AG04450 (cell line): ENCODE results near the gene MTMR10. TPM values are rescaled to one million over a fixed set of nuclear protein-coding genes. Genes with fewer than 3 reads are reported as not detected.

ENCODE experiments used
- CTCF ChIA-PET: fragments of 300-600, 350-600 bp; formaldehyde crosslinking; extraction: SDS; loops from one replicate; lab custom pipeline; 2022; ENCODE audit warnings: antibody characterized with exemption, inconsistent platforms; lab: Charles Lee
- POLR2A ChIA-PET: fragments of 350-600 bp; formaldehyde crosslinking; extraction: SDS; loops from one replicate; lab custom pipeline; 2021; ENCODE audit warnings: antibody characterized with exemption, inconsistent platforms; lab: Yijun Ruan, JAX
- DNase-seq: peaks from one replicate; pipeline ENCODE4 v3.0.0-alpha.2; 2011; ENCODE audit warnings: low read depth, low spot score
- H3K27ac ChIP-seq: one replicate; pipeline ENCODE4 v1.5.1; 2012; ENCODE audit warnings: low read depth, low read length, control low read depth
- H3K27me3 ChIP-seq: one replicate; pipeline ENCODE4 v1.6.0; 2012; ENCODE audit warnings: low read length; ENCODE audit not compliant: control insufficient read depth, insufficient read depth
- H3K4me3 ChIP-seq: 2 replicates; pipeline ENCODE4 v1.5.1; 2011; ENCODE audit warnings: mild to moderate bottlenecking, low read depth, low read length, control low read depth
- H3K9me3 ChIP-seq: 2 replicates; pipeline ENCODE4 v1.5.1; 2012; ENCODE audit warnings: low read length; ENCODE audit not compliant: control insufficient read depth, insufficient read depth
- polyA plus RNA-seq: library from polyadenylated mRNA; depleted of rRNA; stranded (reverse); fragments of >200 nt; gene quantifications from 2 replicates; pipeline ENCODE4 v1.2.3, GENCODE V29; 2011
- TF ChIP-seq, protein P1 (sequence below): IDR thresholded peaks from 2 replicates; pipeline ENCODE4 v1.5.1; 2011; ENCODE audit warnings: low read depth, low read length, control low read depth, inconsistent platforms

Gene MTMR10
- polyA plus RNA-seq, 1 experiment = 17.7 TPM

DNA sequence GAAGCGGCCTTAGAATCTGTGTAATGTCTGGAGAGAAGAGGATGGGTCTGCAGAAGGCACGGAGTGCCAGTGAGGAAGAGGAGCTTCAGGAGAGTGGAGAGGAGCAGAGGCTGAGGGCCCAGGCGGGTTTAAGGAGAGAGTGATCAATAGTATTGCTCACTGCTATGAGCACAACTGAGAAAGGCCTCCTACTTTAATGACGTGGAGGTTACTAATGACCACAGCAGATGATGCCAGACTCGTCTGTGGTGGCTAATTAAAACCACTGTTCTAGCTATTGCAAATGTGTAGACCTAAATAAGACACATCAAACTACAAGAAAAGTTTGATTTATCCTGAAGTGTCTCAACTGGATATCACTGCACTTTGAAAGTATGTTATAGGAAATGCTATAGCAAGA lies 33.2 kb downstream of the MTMR10 start:
- H3K4me3 ChIP-seq = no peak overlapping the region
- TF ChIP-seq, protein P1, sequence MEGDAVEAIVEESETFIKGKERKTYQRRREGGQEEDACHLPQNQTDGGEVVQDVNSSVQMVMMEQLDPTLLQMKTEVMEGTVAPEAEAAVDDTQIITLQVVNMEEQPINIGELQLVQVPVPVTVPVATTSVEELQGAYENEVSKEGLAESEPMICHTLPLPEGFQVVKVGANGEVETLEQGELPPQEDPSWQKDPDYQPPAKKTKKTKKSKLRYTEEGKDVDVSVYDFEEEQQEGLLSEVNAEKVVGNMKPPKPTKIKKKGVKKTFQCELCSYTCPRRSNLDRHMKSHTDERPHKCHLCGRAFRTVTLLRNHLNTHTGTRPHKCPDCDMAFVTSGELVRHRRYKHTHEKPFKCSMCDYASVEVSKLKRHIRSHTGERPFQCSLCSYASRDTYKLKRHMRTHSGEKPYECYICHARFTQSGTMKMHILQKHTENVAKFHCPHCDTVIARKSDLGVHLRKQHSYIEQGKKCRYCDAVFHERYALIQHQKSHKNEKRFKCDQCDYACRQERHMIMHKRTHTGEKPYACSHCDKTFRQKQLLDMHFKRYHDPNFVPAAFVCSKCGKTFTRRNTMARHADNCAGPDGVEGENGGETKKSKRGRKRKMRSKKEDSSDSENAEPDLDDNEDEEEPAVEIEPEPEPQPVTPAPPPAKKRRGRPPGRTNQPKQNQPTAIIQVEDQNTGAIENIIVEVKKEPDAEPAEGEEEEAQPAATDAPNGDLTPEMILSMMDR = no peak
- no peaks in the 10 kb centered on the region; the same call in 1 of the 2 replicates for H3K9me3 ChIP-seq
- POLR2A ChIA-PET = no interaction called here
- no peak overlapping the region for H3K27ac ChIP-seq
- no peaks in the 10 kb centered on the region for H3K27me3 ChIP-seq
- no peak for DNase-seq
- CTCF ChIA-PET = no interaction called here

DNA sequence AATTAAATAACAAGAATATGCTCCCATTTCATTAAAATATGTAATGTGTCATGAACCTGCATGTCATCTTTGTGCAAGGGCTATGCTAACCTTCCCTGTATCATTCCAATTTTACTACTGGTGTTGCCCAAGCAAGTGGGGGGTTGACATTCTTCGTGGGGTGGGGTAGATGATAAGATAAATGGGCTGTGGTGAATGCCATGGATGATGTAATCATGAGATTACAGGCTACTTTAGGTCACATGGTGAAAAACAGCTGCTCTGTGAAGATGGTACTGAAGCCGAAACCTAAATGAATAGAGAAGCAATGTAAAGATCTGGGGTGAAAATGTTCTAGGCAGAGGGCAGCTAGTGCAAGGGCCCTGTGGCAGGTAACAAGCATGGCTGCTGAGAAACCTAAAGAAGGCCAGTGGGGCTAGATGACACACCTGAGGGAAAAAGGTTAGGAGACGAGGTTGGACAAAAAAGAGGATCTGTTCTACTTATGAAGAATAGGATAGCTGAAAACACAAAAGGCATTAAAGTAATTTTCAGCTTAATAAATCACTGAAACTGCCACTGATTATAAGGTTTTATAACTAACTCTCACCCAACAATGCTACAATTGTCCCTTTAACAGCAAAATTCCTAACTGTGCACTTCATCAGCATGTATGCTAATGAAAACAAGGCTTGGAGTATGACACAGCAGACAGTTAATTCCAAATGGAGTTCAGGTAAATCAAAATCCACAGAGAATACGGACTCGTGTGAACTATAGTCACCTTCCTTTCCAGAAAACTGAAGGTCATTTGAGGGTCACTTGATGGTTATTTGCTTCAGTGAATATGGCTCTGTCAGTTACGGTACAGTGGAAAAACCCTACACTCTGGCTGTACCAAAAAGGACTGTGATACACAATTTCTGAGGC lies 35.0 kb downstream of the MTMR10 start:
- Histone ChIP-seq H3K9me3 (no peaks in the 10 kb centered on the region; the same call in 1 of the 2 replicates), H3K27ac (no peak overlapping the region), H3K4me3 (no peak overlapping the region), H3K27me3 (no peaks in the 10 kb centered on the region)
- CTCF ChIA-PET = no interaction called here
- no peak for DNase-seq
- TF ChIP-seq, protein P1 = no peak
- POLR2A ChIA-PET = no interaction called here

DNA sequence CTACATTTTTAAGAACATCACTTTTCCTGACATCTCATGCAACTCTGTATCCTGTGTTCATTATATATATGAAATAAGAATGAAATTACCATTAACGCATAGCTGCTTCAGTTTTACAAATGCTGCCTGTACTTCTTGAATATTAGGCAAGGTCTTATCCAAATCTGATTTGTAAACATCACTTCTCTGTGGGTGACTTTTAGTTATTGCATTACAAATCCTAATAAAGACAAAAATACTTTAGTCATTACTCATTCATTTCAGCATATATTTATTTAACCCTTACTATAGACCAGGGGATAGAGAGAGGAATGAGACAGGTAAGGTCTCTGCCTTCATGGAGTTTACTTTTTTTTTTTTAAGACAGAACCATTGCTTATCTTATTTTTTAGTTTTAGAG lies 36.8 kb downstream of the MTMR10 start:
- ChIA-PET CTCF (interaction anchor here (1.7 kb wide), 1 partner anchor 175 kb away, joined by 7 read pairs; no protein-coding TSS in a partner anchor), POLR2A (interaction anchor here (2.0 kb wide), 1 partner anchor 37 kb away, joined by 8 read pairs; the partner anchor contains the start of gene MTMR10)
- no peak overlapping the region for H3K27ac ChIP-seq

DNA sequence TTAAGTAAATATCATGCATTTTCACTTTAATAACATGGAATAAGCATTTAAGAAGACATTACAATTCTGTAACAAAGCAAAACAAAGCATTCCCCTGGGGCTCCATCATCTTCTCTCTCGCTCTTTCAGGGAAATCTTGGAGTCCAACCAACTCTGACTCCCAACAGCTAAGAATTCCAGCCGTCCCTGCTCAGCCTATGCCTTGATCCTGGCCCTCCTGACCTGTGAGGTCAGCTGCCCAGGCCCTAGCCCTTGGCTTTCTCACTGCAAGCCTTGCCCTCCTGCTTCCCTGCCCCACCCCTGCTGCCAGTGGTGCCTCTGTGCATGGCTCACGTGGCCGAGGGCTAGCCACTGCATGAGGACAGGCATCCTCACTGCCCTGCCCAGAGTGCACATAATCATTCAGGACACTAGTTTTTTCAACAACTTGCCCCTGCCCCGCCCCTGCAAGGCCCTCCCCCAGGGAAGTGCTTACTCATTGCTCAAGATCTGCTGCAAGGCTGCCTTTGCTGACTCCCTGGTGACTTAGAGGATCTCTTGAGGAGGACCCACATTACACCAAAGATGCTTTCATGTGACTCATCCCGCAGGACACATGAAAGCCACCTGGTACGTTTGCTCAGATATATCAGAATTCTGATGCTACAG lies 37.6 kb downstream of the MTMR10 start:
- CTCF ChIA-PET = interaction anchor here (0.6 to 1.7 kb wide), 3 partner anchors 174 to 535 kb away, joined by 3 to 7 read pairs (median 4); no protein-coding TSS in a partner anchor
- POLR2A ChIA-PET = interaction anchor here (2.0 kb wide), 1 partner anchor 38 kb away, joined by 8 read pairs; the partner anchor contains the start of gene MTMR10
- TF ChIP-seq, protein P1 = no peak

More for the DNA sequence above, 36.8 kb downstream of the MTMR10 start:
- Histone ChIP-seq H3K27me3 (no peaks in the 10 kb centered on the region), H3K9me3 (no peaks in the 10 kb centered on the region; the same call in 1 of the 2 replicates), H3K4me3 (no peak overlapping the region)
- no peak for DNase-seq
- TF ChIP-seq, protein P1 = no peak

More for the DNA sequence above, 37.6 kb downstream of the MTMR10 start:
- H3K4me3 ChIP-seq = no peak overlapping the region
- DNase-seq = peak; percentile 74
- H3K27ac ChIP-seq = peak overlapping the region; percentile 91
- H3K27me3 ChIP-seq = no peaks in the 10 kb centered on the region
- no peaks in the 10 kb centered on the region; the same call in 1 of the 2 replicates for H3K9me3 ChIP-seq
